ENCODE data around the gene TTLL6.

GRCh38 chr17:48799069-48799723 is 17.8 kb downstream of the TTLL6 start:
- TF ChIP-seq CTCF (IDR thresholded peaks at IDR 0.05) (no peak), USF1 (CRISPR knock-in tag; IDR thresholded peaks at IDR 0.05) (no peak), TEAD4 (CRISPR knock-in tag; IDR thresholded peaks at IDR 0.05) (no peak), USF2 (CRISPR knock-in tag; IDR thresholded peaks at IDR 0.05) (no peak), NFYB (CRISPR knock-in tag; conservative IDR thresholded peaks at IDR 0.05; ENCODE audit: low read depth) (no peak), MAX (CRISPR knock-in tag; IDR thresholded peaks at IDR 0.05) (no peak), CBFB (CRISPR knock-in tag; IDR thresholded peaks at IDR 0.05; ENCODE audit: low read depth) (no peak), ETV6 (CRISPR knock-in tag; IDR thresholded peaks at IDR 0.05) (no peak)
- TF ChIP-seq, protein P1, sequence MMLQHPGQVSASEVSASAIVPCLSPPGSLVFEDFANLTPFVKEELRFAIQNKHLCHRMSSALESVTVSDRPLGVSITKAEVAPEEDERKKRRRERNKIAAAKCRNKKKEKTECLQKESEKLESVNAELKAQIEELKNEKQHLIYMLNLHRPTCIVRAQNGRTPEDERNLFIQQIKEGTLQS (CRISPR knock-in tag; conservative IDR thresholded peaks at IDR 0.05) = no peak
- TF ChIP-seq, protein P2, sequence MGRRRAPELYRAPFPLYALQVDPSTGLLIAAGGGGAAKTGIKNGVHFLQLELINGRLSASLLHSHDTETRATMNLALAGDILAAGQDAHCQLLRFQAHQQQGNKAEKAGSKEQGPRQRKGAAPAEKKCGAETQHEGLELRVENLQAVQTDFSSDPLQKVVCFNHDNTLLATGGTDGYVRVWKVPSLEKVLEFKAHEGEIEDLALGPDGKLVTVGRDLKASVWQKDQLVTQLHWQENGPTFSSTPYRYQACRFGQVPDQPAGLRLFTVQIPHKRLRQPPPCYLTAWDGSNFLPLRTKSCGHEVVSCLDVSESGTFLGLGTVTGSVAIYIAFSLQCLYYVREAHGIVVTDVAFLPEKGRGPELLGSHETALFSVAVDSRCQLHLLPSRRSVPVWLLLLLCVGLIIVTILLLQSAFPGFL (CRISPR knock-in tag; IDR thresholded peaks at IDR 0.05; ENCODE audit: borderline replicate concordance) = no peak
- TF ChIP-seq, protein P3, sequence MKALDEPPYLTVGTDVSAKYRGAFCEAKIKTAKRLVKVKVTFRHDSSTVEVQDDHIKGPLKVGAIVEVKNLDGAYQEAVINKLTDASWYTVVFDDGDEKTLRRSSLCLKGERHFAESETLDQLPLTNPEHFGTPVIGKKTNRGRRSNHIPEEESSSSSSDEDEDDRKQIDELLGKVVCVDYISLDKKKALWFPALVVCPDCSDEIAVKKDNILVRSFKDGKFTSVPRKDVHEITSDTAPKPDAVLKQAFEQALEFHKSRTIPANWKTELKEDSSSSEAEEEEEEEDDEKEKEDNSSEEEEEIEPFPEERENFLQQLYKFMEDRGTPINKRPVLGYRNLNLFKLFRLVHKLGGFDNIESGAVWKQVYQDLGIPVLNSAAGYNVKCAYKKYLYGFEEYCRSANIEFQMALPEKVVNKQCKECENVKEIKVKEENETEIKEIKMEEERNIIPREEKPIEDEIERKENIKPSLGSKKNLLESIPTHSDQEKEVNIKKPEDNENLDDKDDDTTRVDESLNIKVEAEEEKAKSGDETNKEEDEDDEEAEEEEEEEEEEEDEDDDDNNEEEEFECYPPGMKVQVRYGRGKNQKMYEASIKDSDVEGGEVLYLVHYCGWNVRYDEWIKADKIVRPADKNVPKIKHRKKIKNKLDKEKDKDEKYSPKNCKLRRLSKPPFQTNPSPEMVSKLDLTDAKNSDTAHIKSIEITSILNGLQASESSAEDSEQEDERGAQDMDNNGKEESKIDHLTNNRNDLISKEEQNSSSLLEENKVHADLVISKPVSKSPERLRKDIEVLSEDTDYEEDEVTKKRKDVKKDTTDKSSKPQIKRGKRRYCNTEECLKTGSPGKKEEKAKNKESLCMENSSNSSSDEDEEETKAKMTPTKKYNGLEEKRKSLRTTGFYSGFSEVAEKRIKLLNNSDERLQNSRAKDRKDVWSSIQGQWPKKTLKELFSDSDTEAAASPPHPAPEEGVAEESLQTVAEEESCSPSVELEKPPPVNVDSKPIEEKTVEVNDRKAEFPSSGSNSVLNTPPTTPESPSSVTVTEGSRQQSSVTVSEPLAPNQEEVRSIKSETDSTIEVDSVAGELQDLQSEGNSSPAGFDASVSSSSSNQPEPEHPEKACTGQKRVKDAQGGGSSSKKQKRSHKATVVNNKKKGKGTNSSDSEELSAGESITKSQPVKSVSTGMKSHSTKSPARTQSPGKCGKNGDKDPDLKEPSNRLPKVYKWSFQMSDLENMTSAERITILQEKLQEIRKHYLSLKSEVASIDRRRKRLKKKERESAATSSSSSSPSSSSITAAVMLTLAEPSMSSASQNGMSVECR (CRISPR knock-in tag; IDR thresholded peaks at IDR 0.05; ENCODE audit: borderline replicate concordance) = no peak
- TF ChIP-seq, protein P4, sequence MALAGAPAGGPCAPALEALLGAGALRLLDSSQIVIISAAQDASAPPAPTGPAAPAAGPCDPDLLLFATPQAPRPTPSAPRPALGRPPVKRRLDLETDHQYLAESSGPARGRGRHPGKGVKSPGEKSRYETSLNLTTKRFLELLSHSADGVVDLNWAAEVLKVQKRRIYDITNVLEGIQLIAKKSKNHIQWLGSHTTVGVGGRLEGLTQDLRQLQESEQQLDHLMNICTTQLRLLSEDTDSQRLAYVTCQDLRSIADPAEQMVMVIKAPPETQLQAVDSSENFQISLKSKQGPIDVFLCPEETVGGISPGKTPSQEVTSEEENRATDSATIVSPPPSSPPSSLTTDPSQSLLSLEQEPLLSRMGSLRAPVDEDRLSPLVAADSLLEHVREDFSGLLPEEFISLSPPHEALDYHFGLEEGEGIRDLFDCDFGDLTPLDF (CRISPR knock-in tag; IDR thresholded peaks at IDR 0.05) = no peak
- TF ChIP-seq, protein P5, sequence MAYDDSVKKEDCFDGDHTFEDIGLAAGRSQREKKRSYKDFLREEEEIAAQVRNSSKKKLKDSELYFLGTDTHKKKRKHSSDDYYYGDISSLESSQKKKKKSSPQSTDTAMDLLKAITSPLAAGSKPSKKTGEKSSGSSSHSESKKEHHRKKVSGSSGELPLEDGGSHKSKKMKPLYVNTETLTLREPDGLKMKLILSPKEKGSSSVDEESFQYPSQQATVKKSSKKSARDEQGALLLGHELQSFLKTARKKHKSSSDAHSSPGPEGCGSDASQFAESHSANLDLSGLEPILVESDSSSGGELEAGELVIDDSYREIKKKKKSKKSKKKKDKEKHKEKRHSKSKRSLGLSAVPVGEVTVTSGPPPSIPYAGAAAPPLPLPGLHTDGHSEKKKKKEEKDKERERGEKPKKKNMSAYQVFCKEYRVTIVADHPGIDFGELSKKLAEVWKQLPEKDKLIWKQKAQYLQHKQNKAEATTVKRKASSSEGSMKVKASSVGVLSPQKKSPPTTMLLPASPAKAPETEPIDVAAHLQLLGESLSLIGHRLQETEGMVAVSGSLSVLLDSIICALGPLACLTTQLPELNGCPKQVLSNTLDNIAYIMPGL (CRISPR knock-in tag; IDR thresholded peaks at IDR 0.05) = no peak

All from WTC11 (cell line).